HT-29 (cell line): ENCODE measurements around the gene FOXL1. TPM values are rescaled to one million over a fixed set of nuclear protein-coding genes. Genes with fewer than 3 reads are reported as not detected.

Source experiments
- DNase-seq: peaks from one replicate; pipeline ENCODE4 v3.0.0-alpha.2; 2015; ENCODE audit warnings: low spot score
- total RNA-seq: library from RNA; depleted of rRNA; stranded (reverse); fragments of >200 nt; shearing (Covaris generic); gene quantifications from 2 replicates; pipeline ENCODE4 v1.2.3, GENCODE V29; 2014

FOXL1 gene
- total RNA-seq, 1 experiment from 2014 or later, result 2.6 TPM

DNA sequence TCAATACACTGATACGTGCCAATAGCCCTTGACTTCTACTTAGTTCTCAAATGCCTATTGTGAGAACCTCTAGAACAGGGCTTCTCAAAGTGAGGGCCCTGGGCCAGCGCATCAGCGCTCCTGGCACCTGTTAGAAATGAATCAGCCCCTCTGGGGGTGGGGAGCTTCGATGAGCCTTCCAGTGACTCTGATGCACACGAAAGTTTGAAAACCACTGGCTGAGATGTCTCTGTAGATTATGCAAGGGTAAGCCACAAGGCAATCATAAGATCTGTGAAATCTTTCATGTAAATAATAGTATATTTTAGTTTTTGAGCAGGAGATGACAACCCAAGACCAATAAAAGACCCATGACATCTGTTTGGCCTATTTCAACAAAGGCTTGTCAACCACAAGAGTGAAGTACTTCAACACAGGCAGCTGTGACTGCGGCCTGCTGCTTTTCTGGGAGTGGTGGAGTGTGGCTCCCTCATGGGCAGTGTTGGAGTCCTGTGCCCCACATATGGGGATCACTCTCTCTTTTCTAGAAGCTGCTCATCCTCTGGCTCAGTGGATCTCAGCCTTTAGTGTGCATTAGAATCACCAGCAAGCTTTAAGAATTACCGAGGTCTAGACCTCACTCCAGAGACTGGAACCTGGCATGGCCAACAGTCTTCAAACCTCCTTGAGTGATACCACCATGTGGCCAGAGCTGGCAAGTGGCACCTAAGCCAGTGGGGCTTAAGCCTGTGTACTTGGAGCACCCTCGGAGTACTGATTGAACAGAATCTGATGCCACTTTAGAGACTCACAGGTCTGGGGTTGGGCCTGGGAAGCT is 29.1 kb upstream of the FOXL1 start:
- DNase-seq, result no peak

DNA sequence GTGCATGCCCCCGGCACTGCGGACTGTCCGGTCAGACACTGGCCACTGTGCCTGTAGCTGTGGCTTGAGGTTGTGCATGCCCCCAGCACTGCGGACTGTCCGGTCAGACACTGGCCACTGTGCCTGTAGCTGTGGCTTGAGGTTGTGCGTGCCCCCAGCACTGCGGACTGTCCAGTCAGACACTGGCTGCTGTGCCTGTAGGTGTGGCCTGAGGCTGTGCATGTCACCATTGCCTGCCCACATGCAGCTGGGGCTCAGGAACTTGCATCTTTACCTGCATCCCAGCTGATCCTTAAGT is 28.5 kb upstream of the FOXL1 start:
- no peak for DNase-seq

- DNase-seq, result no peak
Measured at GRCh38 chr16:86550281-86550680, 28.1 kb upstream of the FOXL1 start.

DNA sequence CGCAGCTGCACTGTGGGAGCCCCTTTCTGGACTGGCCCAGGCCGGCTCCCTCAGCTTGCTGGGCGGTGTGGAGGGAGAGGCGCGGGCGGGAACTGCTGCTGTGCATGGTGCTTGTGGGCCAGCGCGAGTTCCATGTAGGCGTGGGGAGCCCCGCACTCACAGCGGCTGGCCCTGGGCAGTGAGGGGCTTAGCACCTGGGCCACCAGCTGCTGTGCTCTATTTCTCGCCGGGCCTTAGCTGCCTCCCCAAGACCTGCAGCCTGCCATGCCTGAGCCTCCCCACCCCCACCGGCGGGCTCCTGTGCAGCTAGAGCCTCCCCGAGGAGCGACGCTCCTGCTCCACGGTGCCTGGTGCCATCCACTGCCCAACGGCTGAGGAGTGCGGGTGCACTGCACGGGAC is 25.0 kb upstream of the FOXL1 start:
- no peak for DNase-seq

GRCh38 chr16:86554599-86554916 is 23.8 kb upstream of the FOXL1 start:
- no peak for DNase-seq

DNA sequence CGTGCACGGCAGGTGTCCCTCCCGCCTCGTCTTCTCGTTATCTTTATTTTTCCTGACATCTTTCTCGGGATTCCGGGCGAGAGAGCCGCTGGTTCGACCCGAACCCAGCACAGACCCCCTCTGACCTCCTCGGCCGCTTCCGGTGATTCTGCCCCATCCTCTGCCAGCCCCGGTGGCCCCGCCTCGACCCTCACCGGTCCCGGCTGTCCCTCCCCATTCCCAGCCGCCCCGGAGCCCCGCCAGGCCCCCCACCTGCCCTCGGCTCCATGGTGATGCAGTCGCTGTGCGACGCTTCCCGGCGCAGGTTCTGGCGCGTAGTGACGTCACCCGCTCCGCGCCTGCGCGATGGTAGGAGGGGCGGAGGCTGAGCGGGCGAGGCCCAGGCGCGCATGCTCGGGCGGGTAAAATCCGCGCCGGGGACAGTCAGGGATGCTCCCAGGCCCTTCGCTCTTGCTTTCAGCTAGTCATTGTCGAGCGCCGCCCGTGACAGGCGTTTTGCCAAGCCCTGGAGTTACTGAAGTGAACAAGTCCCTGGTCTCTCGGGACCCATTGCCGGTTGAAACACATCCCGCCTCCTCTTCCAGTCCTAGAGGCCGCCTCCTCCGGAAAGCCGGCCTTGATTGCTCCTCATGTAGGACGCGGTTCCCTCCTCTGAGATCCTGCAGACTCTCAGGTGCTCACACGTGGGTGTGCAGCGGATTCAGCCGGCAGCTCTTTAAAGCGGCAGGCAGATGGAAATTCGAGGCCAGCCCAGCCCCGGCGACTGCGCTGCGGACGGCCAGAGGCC is 23.2 kb upstream of the FOXL1 start, which contains the start of gene MTHFSD:
Gene MTHFSD, minus strand, starts transcription at position 319 of the 787 bp plus-strand sequence. Its CDS starts 51 bp downstream, at position 268.
- DNase-seq, result peak; percentile 92

- DNase-seq, result no peak
Measured at GRCh38 chr16:86555704-86556075, 22.7 kb upstream of the FOXL1 start.

DNA sequence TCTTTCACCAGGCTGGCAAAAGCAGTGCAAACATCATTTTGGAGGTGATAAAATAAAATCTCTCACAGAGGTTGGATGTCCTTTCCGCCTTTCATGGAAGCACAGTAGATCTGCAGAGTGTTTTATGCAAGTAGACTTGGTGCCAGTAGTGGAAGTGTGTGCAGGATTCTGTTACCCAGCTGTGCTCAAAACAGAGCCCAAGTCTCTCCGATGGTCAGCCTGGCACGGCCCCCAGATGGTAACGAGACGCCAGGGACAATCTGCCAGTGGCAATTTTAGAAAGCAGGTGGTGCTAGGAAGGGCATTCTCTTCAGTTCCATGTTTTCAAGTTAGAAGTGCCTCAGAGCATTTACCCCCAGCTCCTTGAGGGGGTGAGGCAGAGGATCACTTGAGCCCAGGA is 21.8 kb upstream of the FOXL1 start:
- no peak for DNase-seq

DNA sequence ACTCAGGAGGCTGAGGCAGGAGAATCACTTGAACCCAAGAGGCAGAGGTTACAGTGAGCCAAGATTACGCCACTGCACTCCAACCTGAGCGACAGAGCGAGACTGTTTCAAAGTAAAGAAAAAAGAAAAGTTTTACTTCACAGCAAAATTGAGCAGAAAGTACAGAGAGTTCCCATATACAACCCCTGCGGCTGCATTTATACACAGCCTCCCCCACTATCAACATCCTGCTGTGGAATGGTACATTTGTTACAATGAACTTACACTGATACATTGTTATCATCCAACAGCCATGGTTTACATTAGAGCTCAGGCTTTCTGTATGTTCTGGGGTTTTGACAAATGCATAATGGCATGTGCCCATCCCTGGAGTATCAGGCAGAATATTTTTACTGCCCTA is 20.8 kb upstream of the FOXL1 start:
- DNase-seq, result no peak

DNA sequence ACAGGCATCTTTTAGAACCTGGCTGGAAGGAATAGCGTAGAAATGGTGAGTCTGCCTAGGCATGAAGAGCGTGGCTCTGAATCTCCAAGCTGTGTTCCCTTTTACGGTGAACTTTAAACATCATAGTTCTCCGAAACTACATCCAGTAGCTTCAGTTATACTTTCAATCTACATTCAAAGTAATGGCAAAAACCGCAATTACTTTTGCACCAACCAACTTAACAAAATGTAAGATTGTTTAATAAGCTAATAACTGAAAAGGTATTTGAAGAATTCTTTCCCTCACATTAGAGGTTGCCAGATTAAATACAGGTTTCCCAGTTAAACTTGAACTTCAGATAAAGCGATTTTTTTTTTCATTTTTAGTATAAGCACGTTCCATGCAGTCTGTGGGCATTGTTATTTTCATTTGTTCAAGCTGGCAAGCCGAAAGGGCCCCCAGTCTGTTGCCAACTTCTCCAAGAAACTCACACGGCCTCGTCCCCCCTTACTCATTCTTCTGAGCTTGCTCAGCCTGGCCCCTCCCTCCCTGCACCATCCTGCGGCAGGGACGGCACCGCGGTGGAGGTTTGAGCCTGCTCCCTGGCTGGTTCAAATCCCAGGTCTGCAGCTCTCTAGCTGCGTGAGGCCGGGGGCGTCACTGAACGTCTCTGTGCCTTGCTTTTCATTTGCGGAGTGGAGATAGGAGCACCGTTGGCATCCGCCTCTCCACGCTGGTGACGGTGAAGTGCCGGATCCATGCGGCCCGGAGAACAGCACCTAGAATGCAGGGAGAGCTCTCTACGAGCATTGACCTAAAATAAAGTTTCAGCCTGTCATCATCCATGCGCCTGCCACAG is 19.8 kb upstream of the FOXL1 start:
- DNase-seq, result no peak

GRCh38 chr16:86559802-86560305 is 18.5 kb upstream of the FOXL1 start:
- DNase-seq, result no peak

DNA sequence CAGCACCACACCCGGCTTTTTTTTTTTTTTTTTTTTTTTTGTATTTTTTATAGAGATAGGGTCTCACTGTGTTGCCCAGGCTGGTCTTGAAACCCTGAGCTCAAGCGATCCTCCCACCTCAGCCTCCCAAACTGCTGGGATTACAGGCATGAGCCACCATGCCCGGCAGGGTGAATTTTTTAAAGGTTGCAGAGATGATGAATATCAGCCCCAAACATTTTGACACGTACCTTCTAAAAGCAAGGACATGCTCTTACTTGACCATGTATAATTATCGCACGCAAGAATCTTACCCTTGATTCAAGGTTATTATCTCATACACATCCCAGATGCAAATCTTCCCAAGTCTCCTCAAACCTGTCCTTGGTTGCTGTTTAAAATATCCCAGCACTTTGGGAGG is 16.0 kb upstream of the FOXL1 start:
- no peak for DNase-seq

- peak; percentile 91 for DNase-seq
Measured at GRCh38 chr16:86563469-86564345, 14.6 kb upstream of the FOXL1 start.

GRCh38 chr16:86565181-86565631 is 13.1 kb upstream of the FOXL1 start:
- DNase-seq, result no peak

DNA sequence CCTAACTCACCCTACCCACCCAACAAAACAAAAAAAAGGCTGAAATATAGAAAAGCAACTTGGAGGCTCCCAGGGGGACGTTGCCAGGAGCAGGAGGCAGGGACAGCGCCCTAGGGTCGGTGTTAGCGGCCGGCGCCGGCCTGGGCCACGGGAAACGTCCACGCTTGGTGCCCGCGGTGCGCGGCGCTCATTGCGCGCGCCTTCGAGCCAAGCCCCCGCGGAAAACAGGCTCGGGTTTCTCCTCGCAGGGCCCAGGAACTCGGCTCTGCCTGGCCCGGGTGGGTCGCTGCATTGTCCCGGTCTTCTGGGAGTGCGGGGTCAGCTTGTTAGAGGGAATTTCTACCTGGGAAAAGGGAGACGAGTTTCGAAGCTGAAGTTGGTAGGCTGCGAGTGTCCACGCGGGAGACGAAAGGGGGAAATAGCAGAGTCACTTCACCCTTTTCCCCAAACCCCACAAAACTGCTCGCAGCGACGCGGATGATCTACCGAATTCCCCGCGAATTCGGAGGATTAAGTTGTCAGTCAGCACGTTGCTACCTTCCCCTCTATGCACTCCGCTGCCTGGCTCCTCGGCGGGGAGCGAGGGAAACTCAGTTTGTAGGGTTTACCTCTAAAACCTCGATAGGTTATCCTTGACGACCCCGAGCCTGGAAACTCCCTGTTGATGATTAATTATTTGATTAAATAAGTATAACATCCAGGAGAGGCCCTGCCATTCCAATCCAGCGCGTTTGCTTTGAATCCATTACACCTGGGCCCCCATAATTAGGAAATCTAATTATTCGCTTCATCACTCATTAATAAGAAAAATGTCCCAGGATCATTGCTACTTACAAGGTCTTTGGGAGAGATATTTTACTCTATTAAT is 12.5 kb upstream of the FOXL1 start:
- no peak for DNase-seq

DNA sequence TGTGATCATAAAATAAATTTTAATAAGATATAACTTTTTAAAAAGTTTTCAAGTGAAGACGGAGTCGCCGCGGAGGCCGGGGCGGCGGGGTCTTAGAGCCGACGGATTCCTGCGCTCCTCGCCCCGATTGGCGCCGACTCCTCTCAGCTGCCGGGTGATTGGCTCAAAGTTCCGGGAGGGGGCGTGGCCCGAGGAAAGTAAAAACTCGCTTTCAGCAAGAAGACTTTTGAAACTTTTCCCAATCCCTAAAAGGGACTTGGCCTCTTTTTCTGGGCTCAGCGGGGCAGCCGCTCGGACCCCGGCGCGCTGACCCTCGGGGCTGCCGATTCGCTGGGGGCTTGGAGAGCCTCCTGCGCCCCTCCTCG is 11.8 kb upstream of the FOXL1 start, which contains the start of gene FOXC2:
Gene FOXC2, plus strand, starts transcription at position 229 of the 365 bp plus-strand sequence. CDS start 507 bp downstream, outside the sequence.
- no peak for DNase-seq

DNA sequence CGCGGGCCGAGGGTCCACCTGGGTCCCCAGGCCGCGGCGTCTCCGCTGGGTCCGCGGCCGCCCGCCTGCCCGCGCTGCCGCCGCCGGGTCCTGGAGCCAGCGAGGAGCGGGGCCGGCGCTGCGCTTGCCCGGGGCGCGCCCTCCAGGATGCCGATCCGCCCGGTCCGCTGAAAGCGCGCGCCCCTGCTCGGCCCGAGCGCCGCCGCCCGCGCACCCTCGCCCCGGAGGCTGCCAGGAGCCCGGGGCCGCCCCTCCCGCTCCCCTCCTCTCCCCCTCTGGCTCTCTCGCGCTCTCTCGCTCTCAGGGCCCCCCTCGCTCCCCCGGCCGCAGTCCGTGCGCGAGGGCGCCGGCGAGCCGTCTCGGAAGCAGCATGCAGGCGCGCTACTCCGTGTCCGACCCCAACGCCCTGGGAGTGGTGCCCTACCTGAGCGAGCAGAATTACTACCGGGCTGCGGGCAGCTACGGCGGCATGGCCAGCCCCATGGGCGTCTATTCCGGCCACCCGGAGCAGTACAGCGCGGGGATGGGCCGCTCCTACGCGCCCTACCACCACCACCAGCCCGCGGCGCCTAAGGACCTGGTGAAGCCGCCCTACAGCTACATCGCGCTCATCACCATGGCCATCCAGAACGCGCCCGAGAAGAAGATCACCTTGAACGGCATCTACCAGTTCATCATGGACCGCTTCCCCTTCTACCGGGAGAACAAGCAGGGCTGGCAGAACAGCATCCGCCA is 11.2 kb upstream of the FOXL1 start:
- DNase-seq, result no peak

GRCh38 chr16:86567701-86568581 is 10.4 kb upstream of the FOXL1 start:
- no peak for DNase-seq
